OCI-LY7 (cell line): Measurements from ENCODE around the gene ATP6V0C. TPM values are rescaled to one million over a fixed set of nuclear protein-coding genes. Genes with fewer than 3 reads are reported as not detected.
A peak's percentile ranks its signal among the peaks of the same experiment; 100 is the strongest.

Experiments
- BruUV-seq: library from RNA; stranded (reverse); fragments of 400-500 nt; replicated peaks from 2 replicates; lab custom pipeline; 2021; lab: Mats Ljungman, UMichigan
- CTCF ChIA-PET: fragments of 300-600 bp; sonication (Branson Sonifier 250); formaldehyde crosslinking; loops from one replicate; lab custom pipeline; 2022; ENCODE audit warnings: antibody characterized with exemption; ENCODE audit not compliant: unreplicated experiment; lab: Charles Lee
- POLR2A ChIA-PET: fragments of 300-600 bp; sonication (Branson Sonifier 250); formaldehyde crosslinking; loops from one replicate; lab custom pipeline; 2022; ENCODE audit warnings: antibody characterized with exemption; lab: Charles Lee
- DNase-seq: peaks from one replicate; pipeline ENCODE4 v3.0.0-alpha.2; 2015; ENCODE audit warnings: low spot score
- H2AFZ ChIP-seq: fragments of 200-600 bp; sonication (generic), shearing (Covaris generic); 2 replicates; pipeline ENCODE4 v1.6.1; 2014; ENCODE audit warnings: mild to moderate bottlenecking, antibody characterized with exemption, low read length, moderate library complexity
- H3K27ac ChIP-seq: fragments of 200-600 bp; sonication (generic); 2 replicates; pipeline ENCODE4 v1.5.1; 2014; ENCODE audit warnings: mixed run types, low read depth, mild to moderate bottlenecking, moderate library complexity, low read length, inconsistent platforms; ENCODE audit not compliant: poor library complexity, severe bottlenecking
- H3K36me3 ChIP-seq: fragments of 200-600 bp; sonication (generic); 2 replicates; pipeline ENCODE4 v1.6.1; 2014; ENCODE audit warnings: mild to moderate bottlenecking, antibody characterized with exemption, low read length, moderate library complexity, mixed read lengths; ENCODE audit not compliant: insufficient read depth
- H3K4me1 ChIP-seq: fragments of 200-600 bp; sonication (generic); 2 replicates; pipeline ENCODE4 v1.5.1; 2014; ENCODE audit warnings: mild to moderate bottlenecking, low read length; ENCODE audit not compliant: insufficient read depth, poor library complexity, severe bottlenecking
- H3K4me2 ChIP-seq: fragments of 200-600 bp; sonication (generic); 2 replicates; pipeline ENCODE4 v1.6.1; 2014; ENCODE audit warnings: mild to moderate bottlenecking, low read length
- H3K4me3 ChIP-seq: fragments of 200-600 bp; sonication (generic); 2 replicates; pipeline ENCODE4 v1.5.1; 2014; ENCODE audit warnings: mild to moderate bottlenecking, low read depth, low read length; ENCODE audit not compliant: poor library complexity, severe bottlenecking
- H3K79me2 ChIP-seq: fragments of 200-600 bp; sonication (generic); 2 replicates; pipeline ENCODE4 v1.6.1; 2016; ENCODE audit warnings: low read depth, mild to moderate bottlenecking, low read length, moderate library complexity, mixed read lengths; ENCODE audit not compliant: insufficient read depth
- H3K9me2 ChIP-seq: fragments of 200-600 bp; sonication (generic); 2 replicates; pipeline ENCODE4 v1.6.1; 2016; ENCODE audit warnings: mild to moderate bottlenecking, low read length, mixed read lengths; ENCODE audit not compliant: insufficient read depth
- H3K9me3 ChIP-seq: fragments of 200-600 bp; sonication (generic); 2 replicates; pipeline ENCODE4 v1.6.1; 2014; ENCODE audit warnings: mild to moderate bottlenecking, mixed run types, low read length, mixed read lengths
- H4K20me1 ChIP-seq: fragments of 200-600 bp; sonication (generic); 2 replicates; pipeline ENCODE4 v1.6.1; 2014; ENCODE audit warnings: mild to moderate bottlenecking, antibody characterized with exemption, low read length, moderate library complexity, mixed read lengths; ENCODE audit not compliant: insufficient read depth
- CTCF ChIP-seq: fragments of 200-600 bp; sonication (generic); conservative IDR thresholded peaks from 2 replicates; pipeline ENCODE4 v1.5.1; 2014; ENCODE audit warnings: mild to moderate bottlenecking, antibody characterized with exemption, low read length, moderate library complexity, mixed read lengths
- EZH2phosphoT487 ChIP-seq: fragments of 200-600 bp; sonication (generic); IDR thresholded peaks from 2 replicates; pipeline ENCODE4 v1.6.1; 2018; ENCODE audit warnings: low read depth, borderline replicate concordance, mild to moderate bottlenecking, mixed run types, antibody characterized with exemption, low read length, moderate library complexity, mixed read lengths
- intact Hi-C: fragments of 100-400 bp; cut with micrococcal nuclease; formaldehyde crosslinking; loops from one replicate; pipeline ENCODE4 v1.10.0; 2022; ENCODE audit not compliant: unreplicated experiment
- total RNA-seq, 2 experiments: library from RNA; depleted of rRNA in 1 of 2; stranded (reverse); fragments of >200 nt in 1 of 2; shearing (Covaris generic) in 1 of 2; gene quantifications; 2 replicates each; pipeline ENCODE4 v1.2.3, GENCODE V29; 2014 to 2022

The ATP6V0C gene
- total RNA-seq, 2 experiments from 2014 or later: 16.4 to 94.3 TPM

DNA sequence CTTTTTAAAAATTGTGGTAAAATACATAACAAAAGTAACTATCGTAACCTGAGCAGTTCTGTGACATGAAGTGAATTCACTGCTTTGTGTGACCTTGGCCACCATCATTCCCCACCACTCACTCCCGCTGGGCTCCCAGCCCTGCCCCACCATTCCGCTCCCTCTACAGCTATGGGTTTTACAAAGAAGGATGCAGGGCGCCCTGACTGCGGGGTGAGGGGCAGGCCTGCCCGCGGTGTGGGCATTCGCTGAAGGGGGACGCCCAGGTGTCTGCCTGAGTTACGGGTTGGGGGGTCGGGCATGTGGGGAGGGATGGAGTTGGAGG is 17.6 kb downstream of the ATP6V0C start, which contains the start of gene CEMP1:
Gene CEMP1, minus strand, starts transcription at position 38 of the 325 bp plus-strand sequence. CDS start 335 bp downstream, outside the sequence.
- Histone ChIP-seq H3K9me3 (no peaks in the 10 kb centered on the region), H3K9me2 (no peaks in the 10 kb centered on the region), H3K36me3 (peaks cover 17% of the 10 kb centered on the region), H3K79me2 (no peaks in the 10 kb centered on the region), H3K4me1 (peaks cover 18% of the 10 kb centered on the region), H2AFZ (peak within 1 kb of the TSS; percentile 82; the same call in 1 of the 2 replicates), H3K27ac (peak within 1 kb of the TSS; percentile 69), H3K4me3 (peak within 1 kb of the TSS; percentile 70), H3K4me2 (peak within 1 kb of the TSS; percentile 99), H4K20me1 (no peaks in the 10 kb centered on the region)
- POLR2A ChIA-PET: interaction anchor here (1.0 kb wide), 1 partner anchor 11 kb away, joined by 6 read pairs; the partner anchor contains the start of gene AMDHD2
- TF ChIP-seq CTCF (no peak), EZH2phosphoT487 (no peak)
- no peak for DNase-seq
- no TSS peak for BruUV-seq
- intact Hi-C loops: loop anchor here (10.0 kb wide), 2 partner anchors 143 to 223 kb away; partner anchors contain the start of gene SRRM2
- CTCF ChIA-PET: no interaction called here

DNA sequence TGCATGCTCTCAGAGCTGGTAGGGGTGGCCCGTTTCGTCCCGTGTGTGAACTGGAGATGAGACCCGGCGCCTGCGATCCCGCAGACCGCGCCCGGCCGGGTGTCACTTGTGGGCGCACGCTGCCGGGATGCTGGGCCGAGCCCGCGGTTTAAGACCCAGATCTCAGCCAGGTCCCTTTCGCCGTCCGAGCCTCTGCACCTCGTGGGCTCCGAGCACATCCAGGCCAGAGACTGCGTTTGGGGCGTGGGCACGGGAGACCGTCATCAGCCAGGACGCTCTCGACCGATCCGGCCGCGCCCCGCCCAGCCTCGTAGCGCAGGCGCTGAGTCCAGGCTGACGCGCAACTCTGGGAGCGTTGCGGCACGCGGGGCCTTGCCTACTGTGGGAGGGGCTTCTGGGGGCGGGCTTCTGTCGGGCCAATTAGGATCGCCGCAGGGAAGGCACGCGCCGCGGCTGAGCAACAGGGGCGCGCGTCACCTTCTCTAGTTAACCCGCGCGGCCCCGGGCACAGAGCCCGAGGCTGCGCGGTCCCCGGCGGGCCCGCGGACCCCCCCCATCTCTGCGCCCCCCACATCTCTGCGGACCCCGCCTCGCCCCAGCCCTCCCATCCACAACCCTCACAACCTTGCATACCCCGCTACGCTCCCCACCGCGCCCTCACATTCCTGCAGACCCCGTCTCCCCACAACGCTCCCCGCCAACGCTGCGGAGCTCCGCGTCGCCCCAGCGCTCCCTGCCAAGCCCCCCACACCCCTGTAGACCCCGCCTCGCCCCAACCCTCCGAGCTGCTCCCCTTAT is 18.1 kb downstream of the ATP6V0C start:
- H3K9me2 ChIP-seq: no peaks in the 10 kb centered on the region
- no TSS peak for BruUV-seq
- H4K20me1 ChIP-seq: no peaks in the 10 kb centered on the region
- peak overlapping the region; percentile 69 for H3K27ac ChIP-seq
- intact Hi-C loops: loop anchor here (2.0 to 10.0 kb wide), 4 partner anchors 19 to 223 kb away; partner anchors contain the start of genes ATP6V0C and SRRM2
- H3K4me1 ChIP-seq: peaks cover 18% of the 10 kb centered on the region
- H3K9me3 ChIP-seq: no peaks in the 10 kb centered on the region
- CTCF ChIA-PET: no interaction called here
- H3K79me2 ChIP-seq: no peaks in the 10 kb centered on the region
- H3K4me3 ChIP-seq: peak overlapping the region; percentile 70
- peak overlapping the region; percentile 99 for H3K4me2 ChIP-seq
- peak; percentile 97 for DNase-seq
- TF ChIP-seq EZH2phosphoT487 (no peak), CTCF (no peak)
- H3K36me3 ChIP-seq: peaks cover 17% of the 10 kb centered on the region
- POLR2A ChIA-PET: interaction anchor here (0.5 to 1.3 kb wide), 4 partner anchors 11 to 376 kb away, joined by 3 to 6 read pairs (median 4); partner anchors contain the start of gene AMDHD2
- H2AFZ ChIP-seq: peak overlapping the region; percentile 82; the same call in 1 of the 2 replicates
